Measurements from ENCODE around the gene CHIT1.

The CHIT1 gene

DNA sequence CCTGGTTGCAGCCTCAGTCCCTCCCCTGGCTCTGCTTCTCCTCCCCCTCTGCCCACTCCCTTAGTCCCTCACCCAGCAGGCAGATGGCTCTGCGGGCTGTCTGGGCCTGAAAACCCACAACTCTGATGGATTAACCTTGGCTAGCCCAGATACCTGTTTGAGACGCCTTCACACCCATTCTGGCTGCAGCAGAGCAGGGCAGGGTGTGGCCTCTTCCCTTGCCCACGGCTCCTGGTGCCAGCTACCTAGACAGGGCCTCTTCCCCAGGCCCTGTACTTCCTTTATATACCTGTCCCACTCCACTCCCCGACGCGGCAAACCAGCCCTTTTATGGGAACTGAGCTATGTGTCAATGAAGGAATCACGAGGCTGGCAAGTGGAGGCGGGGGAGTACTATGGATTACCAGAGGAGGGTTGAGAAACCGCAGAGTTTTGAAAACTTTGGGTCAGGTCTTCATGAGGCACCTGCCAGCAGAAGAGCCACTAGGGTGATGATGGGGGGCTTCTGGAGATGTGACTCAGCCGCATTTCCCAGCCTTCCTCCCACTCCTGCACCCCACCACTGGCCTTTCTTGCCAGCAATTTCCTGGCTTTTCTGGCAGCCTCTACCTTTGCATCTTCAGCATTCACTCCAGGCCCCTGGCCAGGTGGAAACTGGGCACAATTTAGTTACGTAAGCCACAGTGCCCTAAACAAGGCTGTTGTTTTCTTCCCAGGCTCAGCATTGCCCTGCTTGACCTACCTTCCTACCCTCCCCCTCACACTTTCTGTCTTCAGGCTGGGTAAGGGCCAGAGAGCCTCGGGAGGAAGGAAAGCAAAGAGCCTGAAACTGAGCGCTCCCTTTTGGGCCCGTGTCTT lies 42.8 kb downstream of the CHIT1 start, which contains the start of gene CHI3L1:
TSS of gene CHI3L1 (minus strand) at position 259 of the 858 bp plus-strand sequence. CDS start at position 178, 81 bp downstream.
- DNase-seq, result no peak

GRCh38 chr1:203186091-203186445 lies 43.4 kb downstream of the CHIT1 start:
- DNase-seq, result no peak

DNA sequence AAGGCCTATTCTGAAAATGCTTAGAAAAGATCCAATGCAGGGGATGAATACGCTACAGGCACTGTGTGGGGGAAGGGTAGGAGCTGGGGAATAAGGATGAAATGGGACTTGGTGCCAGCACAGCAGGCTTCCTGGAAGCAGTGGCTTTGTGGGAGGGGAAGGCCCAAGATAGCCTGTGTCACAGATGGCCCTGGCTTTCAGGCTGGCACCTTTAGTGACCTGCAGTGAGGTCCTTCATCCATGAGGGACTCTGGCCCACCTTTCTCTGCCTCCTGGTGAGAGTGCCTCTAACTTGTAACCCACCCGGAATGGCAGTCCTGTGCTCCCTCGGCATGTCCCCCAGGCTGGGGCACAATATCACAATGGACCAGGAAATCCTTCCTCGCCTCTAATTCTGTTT lies 43.9 kb downstream of the CHIT1 start:
- no peak for DNase-seq

DNA sequence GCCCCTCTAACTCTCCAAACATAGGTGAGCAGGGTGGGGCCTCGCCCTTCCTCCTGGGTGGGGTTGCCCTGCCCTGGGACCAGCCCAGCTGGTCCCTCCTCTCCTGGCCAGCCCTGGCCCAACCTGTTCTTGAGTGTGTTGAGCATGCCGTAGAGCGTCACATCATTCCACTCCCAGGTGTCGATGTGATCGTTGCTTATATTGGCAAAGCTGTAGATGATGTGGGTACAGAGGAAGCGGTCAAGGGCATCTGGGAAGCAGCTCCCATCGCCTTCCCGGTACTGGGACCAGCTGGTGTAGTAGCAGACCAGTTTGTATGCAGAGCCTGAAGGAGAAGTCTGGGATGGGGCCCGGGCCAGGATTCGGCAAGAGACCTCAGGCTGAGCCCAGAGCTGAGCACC lies 44.4 kb downstream of the CHIT1 start:
- DNase-seq, result no peak

- DNase-seq, result no peak
Measured at GRCh38 chr1:203184467-203184866, 45.0 kb downstream of the CHIT1 start.

DNA sequence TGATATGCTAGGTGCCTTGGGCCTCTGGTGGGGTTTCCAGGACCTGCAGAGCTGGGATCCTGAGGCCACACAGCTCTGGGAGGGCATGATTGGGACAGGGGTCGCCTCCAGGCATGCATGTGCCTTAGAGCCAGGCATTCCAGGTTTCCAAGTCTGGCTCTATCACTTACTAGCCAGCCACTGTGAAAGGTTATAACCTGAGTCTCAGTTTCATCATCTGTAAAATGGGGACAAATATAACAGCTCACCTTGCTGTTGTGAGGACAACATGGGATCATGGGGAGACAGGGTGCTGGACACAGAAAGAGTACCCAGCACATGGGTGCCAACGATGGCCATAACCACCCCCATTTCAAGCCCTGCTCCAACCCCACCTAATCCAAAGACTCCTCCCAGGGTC lies 45.6 kb downstream of the CHIT1 start:
- DNase-seq, result no peak

DNA sequence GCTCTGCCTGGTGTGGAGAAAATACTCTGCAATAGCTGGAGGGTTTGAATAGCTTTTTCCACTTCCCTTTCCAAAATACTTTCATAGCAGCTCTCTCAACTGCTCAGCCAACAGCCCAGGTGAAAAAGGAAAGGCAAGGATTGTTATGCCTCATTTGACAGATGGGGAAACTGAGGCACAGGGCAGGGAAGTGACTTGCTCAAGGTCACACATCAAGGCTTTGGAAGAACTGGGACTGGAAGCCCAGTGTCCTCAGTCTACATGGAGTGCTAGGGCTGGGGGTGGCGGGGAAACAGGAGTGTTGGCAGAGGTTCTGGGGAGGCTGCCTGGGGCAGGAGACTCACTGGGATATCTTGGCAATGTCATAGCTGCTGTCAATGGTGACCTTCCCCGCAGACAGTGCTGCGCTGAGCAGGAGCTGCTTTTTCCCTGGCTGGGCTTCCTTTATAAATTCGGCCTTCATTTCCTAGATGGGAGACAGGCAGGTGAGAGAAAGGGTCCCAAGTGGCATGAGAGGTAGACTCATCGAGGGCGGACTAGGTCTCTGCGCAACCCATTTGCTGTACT lies 47.0 kb downstream of the CHIT1 start:
- no peak for DNase-seq

- DNase-seq, result no peak
Measured at GRCh38 chr1:203181586-203182386, 47.7 kb downstream of the CHIT1 start.

- no peak for DNase-seq
Measured at GRCh38 chr1:203180611-203181330, 48.7 kb downstream of the CHIT1 start.

DNA sequence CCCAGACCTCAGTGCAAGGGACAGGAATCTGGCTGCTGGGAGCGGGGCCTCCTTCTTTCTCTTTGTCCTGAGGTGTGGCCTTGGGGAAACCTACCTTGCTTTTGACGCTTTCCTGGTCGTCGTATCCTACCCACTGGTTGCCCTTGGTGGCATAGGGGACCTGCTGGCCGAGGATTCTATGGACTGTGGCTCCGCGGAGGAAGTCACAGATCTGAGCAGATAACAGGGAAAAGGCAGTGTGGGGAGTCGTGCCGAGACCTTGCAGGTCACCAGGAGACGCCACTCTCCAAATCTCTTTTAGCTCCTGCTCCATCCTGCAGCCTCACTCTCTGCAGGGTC lies 49.8 kb downstream of the CHIT1 start:
- DNase-seq, result no peak

- no peak for DNase-seq
Measured at GRCh38 chr1:203178821-203179666, 50.4 kb downstream of the CHIT1 start.

DNA sequence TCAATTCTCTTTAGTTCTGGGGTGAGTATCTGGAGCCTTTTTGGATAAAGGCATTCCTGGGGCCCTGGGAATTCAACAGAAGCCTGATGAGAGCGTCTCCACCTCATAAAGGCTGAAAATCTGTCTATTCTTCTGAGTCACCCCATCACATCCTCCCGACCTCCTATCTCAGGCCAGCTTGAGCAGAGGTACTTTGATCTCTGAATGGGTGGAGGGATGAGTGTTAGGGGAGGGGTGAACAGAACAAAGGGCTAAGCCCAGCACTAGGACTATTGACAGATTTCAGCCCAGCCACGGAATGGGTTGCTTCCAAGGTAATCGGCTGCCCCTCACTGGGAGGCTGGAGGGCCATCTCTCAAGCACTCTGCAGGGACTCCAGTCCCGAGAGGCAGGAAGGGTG lies 51.4 kb downstream of the CHIT1 start:
- no peak for DNase-seq

- no peak for DNase-seq
Measured at GRCh38 chr1:203177470-203178039, 51.9 kb downstream of the CHIT1 start.

DNA sequence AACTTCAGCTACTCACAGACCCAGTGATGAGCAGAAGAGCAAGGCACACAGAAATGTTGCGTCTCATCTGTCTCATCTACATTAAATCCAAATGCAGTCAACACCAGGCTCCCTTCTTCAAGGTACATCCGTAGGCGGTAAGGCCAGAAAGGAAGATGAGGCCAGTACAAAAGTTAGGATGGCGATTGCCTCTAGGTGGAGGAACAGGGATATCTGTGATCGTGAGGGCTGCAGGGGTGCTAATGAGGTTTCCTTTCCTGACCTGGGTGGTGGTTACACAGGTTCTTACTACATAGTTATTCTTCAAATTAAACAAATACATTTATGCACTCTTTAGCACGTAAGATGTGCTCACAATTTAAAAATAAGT lies 52.5 kb downstream of the CHIT1 start:
- no peak for DNase-seq

- DNase-seq, result no peak
Measured at GRCh38 chr1:203176273-203177035, 53.0 kb downstream of the CHIT1 start.

- no peak for DNase-seq
Measured at GRCh38 chr1:203175827-203176241, 53.6 kb downstream of the CHIT1 start.

DNA sequence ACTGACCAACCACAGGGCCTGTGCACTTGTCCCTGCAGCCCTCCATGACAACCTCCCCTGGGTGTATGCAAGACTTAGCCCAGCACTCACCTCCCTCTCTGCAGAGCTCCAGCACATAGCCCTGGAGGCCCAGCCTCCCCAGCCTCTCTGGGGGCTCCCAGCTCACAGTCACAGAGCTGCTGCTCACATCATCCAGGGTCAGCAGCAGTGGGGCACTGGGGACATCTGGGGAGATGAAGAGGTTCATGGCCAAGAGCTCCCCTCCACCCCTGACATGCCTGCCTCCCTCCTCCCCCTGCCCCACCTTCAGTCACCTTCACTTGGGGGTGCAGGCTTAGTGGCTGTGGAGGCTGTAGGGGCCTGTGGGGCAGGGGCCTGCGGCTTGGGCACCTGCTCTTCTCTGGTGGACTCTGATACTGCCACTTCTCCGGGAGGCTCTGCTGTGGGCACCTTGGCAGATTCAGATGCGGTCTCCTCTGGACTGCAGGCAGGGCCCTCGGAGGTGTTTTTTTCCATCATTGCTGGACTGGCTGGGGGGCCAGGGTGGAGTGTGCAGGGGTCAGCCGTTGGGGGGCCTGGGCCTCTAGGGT lies 54.1 kb downstream of the CHIT1 start, which contains the start of gene MYBPH:
TSS of gene MYBPH (minus strand) at position 590 of the 590 bp plus-strand sequence. CDS start at position 519, 71 bp downstream.
- DNase-seq, result no peak

- DNase-seq, result no peak
Measured at GRCh38 chr1:203174324-203174985, 55.0 kb downstream of the CHIT1 start.

DNA sequence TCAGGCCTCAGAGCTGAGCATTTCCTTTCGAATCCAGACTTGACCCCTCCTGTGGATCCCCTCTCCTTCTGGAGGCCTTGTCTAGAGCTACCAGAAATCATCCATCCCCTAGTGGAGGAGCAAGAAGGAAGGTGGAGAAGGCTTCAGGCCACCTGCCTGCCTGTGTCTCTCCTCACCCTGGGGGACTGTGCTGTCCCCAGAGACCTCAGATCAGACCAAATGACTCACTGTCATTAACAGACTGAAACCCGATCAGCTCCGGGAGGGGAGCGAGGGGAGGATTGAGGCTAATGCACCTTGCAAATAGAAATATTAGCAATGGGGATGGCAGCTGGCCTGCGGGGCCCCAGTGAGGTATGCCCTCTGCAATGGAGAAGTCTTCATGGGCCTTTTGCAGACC lies 55.9 kb downstream of the CHIT1 start:
- no peak for DNase-seq

DNA sequence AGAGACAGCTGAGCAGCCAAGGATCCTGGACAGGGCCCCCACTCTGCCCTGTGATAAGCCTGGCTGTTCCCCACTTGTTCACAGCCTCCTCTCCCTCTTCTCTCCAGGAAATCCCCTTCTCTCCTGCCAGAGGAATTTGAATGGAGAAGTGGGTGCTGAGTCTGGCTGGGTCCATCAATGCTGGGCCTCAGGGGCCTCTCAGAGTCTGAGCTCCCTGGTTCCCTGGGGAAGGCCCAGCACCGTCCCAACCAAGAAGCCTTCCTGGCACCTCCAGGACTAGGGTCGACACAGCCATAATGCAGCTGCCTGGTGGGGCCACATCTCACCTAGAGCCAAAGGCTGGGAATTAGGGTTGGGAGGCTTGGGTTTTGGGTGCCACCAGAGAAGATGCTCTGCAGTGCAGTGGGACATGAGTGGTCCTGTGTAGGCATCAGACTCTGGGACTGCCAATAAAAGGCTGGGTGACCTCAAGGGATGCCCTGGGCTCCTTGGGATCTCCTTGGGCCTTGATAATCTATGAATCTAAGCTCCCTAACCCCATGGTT lies 56.4 kb downstream of the CHIT1 start:
- no peak for DNase-seq
